ENCODE results near the gene DNAH11.
"Not testable (repeated sequence)": the region's sequence is repeated elsewhere in the genome, so short reads cannot be mapped to it uniquely, and the experiment has no call there.

DNAH11 gene

DNA sequence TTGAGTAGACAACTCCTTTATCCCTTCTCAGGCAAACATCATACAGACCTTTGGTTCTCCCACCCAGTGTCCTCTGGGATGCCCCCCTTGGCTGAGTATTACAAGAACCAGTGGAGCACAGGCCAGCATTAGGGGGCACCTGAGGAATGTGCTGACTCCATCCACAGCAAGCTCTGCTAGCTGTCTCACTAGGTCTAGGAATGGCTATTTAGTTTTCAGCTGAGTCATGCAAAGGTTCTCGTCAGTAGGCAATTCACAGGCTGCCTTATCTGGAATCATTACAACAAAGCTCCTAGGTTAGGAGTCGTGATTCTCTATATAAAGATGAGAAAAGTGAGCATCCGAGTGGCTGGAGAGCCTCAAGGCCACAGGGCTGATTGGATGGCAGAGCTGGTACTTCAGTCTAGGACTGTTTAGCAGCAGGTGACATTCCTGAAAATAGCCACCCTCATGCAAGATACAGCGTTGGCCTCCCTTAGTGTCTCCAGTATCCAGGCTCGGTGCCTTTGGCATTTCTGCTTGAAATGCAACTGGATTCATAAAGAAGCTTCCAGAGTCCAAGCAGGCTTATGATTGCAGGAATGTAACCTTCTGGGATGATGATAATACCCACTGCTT, 327.1 kb downstream of the DNAH11 start:
- FAIRE-seq, result no peak
- DNase-seq (ENCODE audit: insufficient read length, low spot score), result no peak

DNA sequence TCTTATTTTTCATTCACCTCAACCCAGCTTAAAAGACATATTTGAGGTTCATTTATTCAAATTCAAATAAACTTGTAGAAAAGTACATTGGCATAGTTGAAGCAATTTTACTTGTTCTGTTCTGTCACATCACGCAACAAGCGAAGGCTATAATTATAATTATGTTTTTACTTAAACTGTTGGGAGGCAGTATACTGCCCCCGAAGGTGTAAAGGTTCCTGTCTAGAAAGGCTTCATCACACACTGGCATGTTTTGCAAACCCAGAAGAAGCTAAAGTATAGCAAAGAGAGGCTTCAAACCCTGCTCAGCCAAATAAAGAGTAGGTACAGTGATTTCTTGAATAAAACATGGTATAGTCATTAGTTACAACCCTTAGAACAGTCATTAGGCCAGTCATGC, 340.2 kb downstream of the DNAH11 start:
- FAIRE-seq, result no peak
- no peak for DNase-seq (ENCODE audit: insufficient read length, low spot score)

DNA sequence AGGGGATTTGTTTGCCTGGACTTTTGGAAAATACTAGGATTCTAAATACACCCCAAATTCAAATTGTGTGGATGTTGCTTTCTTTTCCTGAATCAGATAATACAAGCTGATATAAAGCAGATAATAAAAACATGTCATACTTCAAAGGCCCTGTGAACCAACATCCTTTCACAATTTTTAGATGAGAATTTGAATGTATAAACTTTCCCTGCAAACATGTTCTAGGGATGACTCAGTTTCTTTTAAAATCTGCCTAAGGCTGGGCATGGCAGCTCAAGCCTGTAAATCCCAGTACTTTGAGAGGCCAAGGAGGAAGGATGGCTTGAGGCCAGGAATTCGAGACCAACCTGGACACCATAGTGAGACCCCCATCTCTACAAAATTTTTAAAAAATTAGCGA, 340.7 kb downstream of the DNAH11 start:
- not testable (repeated sequence) for FAIRE-seq; DNase-seq (ENCODE audit: insufficient read length, low spot score)

DNA sequence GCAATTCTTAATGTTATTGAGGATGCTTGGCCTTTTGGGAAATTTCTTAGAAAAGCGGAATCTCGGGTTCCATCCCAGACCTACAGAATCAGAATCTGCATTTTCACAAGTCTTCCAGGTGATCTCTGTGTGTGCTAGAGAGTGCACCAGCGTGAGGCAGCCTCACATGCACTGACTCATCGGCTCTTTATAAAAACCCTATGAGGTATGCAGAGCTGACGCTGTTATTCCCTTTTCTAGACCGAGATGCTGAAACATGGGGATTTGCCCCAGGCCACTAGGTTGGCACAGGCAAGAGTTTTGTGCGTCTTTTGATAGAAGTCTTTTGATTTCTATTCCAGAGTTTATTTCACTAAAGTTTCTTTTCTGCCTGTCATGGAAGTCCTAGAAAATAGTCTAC, 341.7 kb downstream of the DNAH11 start:
- FAIRE-seq (no peak), DNase-seq (ENCODE audit: insufficient read length, low spot score) (no peak)

DNA sequence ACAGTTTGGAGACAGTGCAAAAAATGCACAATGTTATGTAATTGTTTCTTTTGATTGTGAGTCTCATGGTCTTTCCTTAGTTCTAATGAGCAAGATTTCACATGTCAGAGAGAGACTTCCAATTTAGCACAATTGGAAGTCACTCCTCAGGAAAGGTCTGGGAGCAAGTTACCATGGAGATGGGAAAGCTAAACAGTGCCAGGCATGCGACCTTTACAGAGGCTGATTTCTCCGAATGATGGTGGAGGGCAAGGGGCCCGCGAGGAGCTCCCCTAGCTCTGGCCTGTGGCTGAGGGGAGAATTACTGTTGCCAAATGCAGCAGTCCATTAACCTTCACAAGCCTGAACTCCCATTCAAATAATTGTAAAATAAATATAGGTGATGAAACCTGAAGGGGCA, 343.6 kb downstream of the DNAH11 start:
- FAIRE-seq (no peak), DNase-seq (ENCODE audit: insufficient read length, low spot score) (no peak)

DNA sequence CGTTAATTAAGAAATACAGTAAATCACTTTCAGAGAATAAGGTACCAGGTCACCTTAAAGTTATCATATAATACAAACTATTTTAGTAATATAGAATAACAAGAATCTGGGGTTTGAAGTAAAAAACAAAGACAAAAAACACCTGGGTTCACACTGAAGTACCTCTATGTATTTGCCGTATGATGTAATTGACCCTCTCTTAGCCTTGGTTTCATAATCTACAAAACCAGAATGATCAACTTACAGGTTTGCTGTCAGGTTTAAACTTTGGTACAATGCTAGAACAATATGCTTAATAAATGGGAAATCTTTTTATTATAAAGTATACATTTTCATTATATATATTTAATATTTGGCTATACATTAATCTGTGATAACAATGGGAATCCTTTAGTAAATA, 344.5 kb downstream of the DNAH11 start:
- FAIRE-seq (no peak), DNase-seq (ENCODE audit: insufficient read length, low spot score) (no peak)

DNA sequence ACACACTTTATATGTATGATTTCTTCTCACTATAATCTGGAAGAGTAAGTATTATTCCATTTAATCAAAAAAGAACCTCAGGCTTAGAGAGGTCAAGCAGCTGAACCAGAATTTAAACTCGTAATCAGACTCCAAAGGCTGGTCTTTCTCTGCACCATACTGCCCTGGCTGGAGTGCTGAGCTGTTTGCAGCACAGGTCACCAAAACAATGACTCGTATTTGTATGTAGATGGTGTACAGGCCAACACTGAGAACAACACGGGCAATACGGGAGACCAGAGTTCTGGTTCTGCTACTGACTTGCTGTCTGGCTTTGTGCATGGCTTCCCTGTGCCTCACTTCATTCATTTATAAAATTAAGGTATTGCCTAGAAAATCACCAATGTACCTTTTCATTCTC, 344.9 kb downstream of the DNAH11 start:
- DNase-seq (ENCODE audit: insufficient read length, low spot score), result no peak
- no peak for FAIRE-seq

DNA sequence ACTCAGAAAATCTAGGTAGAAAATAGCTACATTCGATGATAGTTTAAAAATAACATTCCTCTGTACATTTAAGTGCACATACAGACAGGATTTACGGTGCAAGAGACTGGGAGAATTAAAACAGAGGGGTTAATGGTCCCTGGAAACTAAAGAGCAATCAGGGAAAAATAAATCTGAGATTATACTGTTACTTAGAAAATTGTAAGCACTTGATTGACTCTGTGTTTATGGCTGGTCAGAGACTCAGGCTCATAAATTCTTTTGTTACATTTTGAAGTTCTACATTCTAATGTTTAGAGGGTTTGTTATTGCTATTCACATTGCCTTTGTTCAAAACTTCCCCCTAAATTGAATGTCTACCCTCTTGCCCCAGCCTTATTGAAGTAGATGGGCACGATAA, 348.5 kb downstream of the DNAH11 start:
- DNase-seq (ENCODE audit: insufficient read length, low spot score) (no peak), FAIRE-seq (no peak)

DNA sequence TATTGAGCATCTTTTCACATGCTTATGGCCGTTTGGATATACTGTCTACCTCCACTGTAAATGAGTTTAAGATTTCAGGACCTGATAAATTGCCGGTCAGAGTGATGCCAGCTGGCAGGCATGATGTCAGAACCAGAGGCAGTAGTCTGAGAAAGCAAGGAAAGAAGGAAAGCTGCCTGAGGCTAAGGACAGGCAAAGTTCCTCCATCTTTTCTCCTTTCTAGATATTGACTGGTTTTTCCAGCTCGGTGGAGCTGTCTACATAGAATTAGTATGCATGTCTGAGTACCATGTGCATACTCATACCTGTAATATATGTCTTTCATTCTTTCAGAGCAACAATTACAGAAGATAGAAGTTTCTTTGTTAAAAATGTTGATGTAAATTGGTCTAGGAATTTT, 350.6 kb downstream of the DNAH11 start:
- FAIRE-seq (no peak), DNase-seq (ENCODE audit: insufficient read length, low spot score) (no peak)

DNA sequence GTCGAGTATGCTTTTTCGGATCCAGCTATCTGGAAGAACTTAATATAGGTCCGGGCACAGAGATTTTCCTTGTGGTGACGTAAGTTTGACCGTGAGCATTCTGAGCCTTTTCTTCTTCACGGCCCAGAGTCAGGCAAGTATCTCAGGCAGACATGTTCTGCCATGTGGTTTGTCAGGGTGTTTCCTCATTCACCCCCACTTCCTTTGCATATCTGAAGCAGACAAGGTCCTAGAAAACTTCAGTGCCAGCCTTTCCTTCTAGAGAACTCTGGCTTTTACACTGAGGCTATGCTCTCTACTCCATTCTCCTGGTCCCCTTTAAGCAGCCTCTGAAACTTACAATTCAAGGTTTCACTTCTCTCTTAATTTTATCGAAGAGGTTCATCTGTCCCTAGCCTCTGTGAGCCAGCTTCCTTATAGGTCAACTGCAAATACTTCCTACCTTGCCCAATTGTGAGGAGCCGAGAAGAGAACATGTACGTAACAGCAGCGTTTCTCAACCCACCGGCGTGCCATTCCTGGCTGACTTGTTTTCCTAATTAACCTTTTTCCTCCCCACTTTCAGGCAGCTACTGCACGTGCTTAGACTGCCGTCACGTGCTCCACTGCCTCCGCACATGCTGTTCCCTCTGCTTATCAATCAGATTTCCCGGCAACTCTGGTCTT, 355.6 kb downstream of the DNAH11 start:
- DNase-seq (ENCODE audit: insufficient read length, low spot score) (peak; percentile 36), FAIRE-seq (peak; percentile 97)

DNA sequence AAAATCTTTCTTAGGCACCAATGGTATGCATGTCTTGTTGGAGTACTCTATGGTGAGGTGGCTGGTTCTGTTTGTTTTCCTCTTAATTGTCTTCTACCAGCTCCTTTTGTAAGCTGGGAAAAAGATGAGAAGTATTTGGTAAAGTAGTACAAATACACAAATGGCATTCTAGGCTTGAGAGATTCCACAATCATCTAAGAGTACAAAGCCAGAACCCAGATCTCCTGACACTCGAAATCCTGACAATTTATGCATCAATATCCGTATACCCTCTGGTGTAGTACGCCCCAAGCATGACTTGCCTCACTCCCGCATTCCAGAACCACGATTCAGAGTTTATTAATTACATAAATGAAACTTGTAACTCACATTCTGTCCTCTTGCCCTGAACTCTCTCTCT, 359.4 kb downstream of the DNAH11 start:
- no peak for DNase-seq (ENCODE audit: insufficient read length, low spot score)
- FAIRE-seq, result no peak

DNA sequence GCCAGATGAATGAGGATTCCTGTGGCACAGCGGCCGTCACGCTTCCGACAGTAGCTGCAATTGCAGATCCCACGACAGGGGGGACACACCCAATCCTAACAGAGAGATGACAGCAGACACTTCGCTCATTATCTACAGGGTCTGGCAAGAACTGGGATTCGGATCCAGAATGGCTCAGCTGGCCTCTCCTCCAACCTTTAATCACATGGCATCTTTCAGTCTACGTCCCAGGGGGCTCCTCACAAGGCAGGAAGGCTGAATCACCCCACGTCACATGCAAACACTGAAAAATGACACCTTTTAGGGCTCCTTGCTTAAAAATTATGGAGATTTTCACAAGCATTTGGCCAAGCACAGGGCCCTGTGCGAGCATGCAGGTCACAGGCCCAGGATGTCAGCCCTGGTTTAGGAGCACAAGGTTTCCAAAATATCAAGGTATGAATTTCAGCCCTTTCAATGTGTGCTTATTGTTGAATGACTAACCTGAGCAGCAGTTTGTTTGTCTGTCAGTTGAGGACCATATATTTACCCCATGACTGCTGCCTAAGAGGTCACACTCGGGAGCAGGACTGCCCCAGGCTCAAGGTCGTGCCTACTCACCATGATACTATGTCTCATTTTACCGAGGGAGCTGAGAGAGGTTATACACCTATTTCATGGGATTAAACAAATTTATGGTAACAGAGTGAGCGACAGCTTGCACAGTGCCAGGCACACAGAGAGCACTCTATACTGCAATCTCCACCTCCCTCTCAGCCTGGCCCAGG, 360.4 kb downstream of the DNAH11 start:
- FAIRE-seq, result no peak

DNA sequence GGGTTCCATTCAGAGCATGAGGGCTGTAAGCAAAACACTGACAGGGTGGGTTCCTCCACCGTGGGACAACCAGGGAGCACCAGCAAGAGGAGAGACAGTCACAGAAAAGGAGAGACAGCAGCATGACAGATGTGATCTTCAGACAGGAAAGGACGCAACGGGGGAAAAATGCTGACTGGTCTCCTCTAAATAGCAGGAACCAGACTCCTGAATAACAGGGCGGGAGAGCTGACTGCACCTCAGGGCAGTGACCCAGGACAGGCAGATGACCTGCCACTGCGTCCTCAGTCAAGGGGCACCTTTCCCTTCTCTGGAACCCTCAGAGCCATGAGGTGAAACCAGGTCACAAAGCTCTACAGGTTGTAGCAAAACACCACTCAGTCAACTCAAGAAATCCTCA, 365.9 kb downstream of the DNAH11 start:
- DNase-seq (ENCODE audit: insufficient read length, low spot score) (no peak), FAIRE-seq (no peak)

More for the DNA sequence above, 360.4 kb downstream of the DNAH11 start:
- no peak for DNase-seq (ENCODE audit: insufficient read length, low spot score)

DNA sequence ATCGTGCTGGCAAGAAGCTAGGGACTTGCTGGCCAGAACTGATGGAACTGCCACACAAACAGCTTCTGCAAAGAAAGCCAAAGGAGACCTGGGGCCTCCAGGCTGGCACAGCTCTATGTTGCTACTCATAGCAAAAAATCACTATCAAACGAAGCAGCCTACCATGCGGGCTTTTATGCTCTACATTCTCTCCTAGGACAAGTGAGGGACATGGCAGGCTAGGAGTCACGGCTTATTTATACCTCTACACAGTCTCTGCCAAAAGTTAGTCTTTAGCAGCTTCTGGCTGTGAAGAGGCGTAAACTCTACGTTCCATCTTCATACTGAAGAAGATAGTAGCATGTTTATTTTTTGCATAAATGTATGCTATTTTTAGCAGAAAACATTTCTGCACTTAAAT, 367.4 kb downstream of the DNAH11 start:
- DNase-seq (ENCODE audit: insufficient read length, low spot score) (no peak), FAIRE-seq (no peak)

DNA sequence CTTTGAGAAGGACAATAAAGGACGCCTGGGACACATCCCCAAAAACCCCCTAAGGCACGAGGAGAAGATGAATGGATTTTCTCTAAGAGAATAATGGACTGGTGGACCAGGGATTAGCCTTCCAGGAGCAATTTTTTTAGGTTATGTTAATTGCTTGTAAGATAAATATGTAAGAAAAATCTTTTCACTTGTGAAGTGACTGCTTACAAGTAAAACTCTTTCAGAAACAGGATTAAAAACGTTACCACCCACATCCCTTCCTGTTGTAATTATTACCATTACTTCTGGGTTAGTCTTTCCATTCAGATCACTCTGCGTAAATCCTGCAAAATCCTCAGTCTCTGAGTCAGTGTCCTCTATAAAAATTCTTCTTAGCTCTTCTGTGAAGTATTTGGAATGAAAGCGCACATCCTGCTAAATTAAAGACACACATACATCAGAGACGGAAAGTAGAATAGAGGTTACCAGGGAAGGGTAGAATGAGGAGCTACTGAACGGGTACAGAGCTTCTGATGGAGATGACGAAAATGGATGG, 368.6 kb downstream of the DNAH11 start:
- FAIRE-seq (no peak), DNase-seq (ENCODE audit: insufficient read length, low spot score) (no peak)

DNA sequence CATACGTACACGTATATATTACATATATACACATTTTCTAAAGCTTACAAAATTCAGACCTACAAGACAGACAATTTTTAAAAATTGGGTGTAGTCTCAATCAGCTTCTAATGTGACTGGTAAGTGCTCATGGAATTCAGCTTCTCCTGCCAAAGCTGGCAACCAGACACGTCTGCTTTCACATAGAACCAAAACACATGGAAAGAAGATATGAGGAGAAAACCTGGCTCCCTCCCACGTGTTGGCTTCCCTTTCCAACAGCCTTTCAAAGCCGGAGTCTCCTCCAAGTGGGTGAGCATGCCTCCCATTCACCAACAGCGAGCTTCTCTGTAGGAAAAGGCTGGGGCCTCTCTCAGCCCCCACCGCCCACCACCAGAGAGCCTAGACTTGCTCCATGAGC, 369.5 kb downstream of the DNAH11 start:
- no peak for DNase-seq (ENCODE audit: insufficient read length, low spot score)
- no peak for FAIRE-seq

DNA sequence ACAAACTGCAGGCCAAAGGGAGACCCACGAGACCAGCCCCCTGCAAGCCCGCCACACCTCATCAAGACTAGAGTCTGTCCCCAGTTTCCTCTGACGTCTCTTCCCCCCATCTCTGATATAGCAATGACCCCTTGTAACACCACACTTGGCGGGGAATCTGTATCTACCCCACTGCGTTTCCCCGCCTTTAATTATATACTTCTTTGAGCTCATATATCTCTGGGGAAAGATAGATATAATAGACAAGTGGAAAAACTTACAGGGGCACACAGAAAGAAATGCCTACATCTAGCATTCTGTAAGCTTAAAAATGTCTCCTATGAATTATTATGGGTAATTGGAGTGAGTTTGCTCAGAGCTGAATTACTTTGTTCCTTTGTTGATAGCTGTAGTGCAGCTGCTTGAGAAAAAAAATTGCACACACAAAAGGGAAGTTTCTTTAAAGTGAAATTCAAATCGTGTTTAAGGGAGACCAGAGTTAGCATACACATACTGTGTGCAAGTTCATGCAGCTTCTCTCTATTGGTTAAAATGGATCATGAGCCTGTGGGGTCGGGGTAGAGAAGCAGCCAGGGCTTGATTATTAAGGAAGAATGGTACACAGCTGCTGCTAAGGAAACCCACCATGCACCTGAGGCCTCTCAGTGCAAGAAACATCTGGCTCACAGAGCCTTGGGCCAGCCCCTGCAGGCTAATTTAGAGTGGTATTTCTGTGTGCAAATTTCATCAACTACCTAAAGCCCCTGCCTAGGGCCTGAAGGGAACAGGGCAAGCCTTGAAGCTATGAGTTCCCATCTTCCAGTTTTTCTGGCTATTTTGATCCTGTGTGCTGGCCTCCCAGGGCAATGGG, 370.3 kb downstream of the DNAH11 start:
- DNase-seq (ENCODE audit: insufficient read length, low spot score), result no peak
- FAIRE-seq, result no peak

DNA sequence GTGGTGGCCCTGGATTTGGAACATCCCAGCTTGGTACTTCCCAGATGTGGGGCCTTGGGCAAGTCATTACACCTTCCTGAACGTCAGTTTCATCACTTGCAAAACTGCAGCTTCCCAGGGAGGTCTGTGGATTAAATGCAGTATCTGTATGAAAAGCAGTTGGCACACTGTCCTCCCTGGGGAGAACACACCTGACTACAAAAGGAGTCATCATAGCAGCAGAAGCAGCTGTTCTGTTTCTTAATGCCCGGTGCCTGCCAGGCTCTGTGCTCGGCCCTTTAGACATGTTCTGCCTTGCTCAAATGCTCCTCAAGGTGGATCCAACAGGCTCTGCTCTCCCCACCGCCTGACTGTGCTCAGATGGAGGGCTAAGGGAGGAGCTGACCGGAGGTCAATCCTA, 371.8 kb downstream of the DNAH11 start:
- FAIRE-seq (no peak), DNase-seq (ENCODE audit: insufficient read length, low spot score) (no peak)

DNA sequence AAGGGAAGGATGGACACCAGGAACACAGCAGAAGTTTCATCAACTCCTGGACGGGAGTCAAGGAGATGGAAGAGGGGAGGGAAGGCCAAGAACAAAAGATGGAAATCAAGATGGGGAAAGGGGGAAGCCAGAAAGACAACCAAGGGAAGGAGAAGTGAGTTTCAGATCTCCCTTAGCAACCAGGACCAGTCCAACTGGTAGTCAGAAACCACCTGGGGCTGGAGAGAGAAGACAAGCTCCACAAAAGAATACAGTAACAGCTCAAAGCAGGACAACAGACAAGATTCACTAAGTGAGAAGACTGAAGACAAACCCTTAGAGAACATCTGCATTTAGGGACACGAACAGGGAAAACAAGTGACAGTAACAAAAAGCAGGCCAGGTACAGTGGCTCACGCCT, 372.3 kb downstream of the DNAH11 start:
- no peak for FAIRE-seq
- DNase-seq (ENCODE audit: insufficient read length, low spot score), result no peak

DNA sequence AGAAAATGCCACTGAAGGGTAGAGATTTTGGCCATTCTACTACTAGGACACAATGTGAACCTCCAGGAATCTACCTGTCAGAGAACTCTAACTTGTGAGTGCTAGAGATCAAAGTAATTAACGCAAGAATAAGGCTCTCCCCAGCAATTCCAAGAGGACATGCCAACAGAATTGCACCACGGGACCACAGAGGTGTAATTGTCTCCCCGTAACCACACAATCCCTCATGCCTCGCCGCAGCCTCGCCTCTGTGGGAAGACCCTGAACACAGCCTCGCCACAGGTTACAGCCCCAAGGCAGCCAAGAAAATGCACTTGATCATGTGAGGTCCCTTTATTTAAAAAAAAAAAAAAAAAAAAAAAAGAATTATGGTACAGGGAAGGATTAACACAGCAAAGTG, 373.3 kb downstream of the DNAH11 start:
- no peak for FAIRE-seq
- no peak for DNase-seq (ENCODE audit: insufficient read length, low spot score)

DNA sequence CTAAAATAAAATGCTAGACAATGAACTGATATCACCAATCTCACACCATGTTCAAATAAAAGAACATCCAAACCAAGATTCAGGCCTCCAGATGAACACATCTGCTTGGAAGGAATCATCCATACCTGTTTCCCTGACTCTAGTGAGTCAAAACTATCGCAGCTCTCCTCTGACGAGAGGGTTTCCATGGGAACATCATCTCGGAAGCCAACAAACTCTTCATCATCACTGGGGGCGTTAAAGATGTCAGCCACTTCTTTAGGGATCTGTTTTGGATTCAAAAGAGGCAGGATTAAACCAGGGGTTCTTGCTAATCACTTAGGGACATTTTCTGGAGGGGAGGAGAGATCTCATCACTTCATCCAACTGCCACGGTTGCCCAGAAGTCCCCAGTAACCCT, 373.8 kb downstream of the DNAH11 start:
- no peak for FAIRE-seq
- DNase-seq (ENCODE audit: insufficient read length, low spot score), result no peak

Data from GM19239 (cell line).